Activated CD4-positive, alpha-beta T cell treated with anti-CD3 and anti-CD28 coated beads for 4 hours (primary cell): ENCODE results near the gene ANK3.

ENCODE experiments used
- DNase-seq, 2 donors: peaks; one replicate each; pipeline ENCODE4 v3.0.0-alpha.2; 2020

ANK3 gene

DNA sequence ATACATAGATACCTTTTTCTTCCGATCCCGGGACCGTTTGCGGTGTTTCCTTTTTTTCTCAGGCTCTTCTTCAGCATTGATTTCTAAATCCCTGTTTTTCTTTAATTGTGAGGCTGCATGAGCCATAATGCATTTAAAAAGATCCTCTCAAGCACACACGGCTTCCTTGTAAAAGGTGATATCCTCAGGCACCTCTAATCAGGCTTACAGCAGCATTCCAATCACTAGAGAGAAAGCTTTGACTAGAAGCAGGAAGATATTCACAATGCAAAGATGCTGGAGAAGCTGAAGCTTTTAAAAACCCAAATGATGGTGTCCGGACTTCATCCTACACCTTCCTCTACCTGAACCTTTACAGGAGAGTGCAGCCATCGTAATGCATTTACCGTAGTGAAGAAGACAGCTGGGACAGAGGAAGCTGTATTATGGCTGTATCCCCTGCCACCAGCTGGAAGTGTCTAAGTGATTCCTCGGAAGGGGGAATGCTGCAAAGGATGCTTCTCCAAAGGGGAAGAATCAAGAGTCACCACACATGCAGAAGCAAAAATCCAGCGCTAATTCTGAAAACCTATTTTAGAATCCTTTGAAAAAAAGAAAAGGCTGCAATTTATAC lies at the start of gene ANK3:
Gene ANK3 (minus strand): TSS at position 463 of the 613 bp plus-strand sequence. CDS start 337 bp downstream, at position 126.
- DNase-seq, result no peak

DNA sequence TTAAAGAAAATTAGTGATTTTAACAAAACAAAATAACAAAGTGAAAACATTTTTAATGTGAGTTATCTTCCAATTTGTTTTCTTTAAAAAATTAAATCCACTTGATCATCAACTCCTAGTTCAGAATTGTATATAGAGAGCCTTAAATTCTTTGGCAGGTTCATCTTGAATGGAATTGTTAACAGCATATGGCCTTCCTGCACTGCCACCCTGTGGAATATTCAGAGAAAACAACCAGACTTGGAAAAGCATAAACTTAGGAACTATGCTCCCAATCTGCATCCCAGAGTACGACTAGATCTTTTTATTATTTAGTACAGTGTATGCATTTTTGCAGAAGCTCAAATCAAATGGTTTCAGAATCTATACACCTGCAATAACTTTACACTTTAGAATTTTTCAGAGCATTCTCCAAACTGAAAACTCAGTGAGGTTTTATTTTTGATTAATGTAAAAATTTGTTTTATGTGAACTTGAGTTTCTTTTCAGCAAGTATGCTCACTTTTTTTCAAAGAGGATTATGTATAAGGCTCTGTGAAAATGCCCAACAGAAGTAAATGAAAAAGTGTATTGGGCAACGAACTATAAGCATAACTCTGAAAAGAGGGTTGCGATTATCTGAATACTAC lies 44.9 kb upstream of the ANK3 start:
- DNase-seq, result no peak

GRCh38 chr10:60433684-60434083 lies 44.0 kb upstream of the ANK3 start:
- no peak for DNase-seq

- no peak for DNase-seq
Measured at GRCh38 chr10:60430836-60431597, 41.3 kb upstream of the ANK3 start.

DNA sequence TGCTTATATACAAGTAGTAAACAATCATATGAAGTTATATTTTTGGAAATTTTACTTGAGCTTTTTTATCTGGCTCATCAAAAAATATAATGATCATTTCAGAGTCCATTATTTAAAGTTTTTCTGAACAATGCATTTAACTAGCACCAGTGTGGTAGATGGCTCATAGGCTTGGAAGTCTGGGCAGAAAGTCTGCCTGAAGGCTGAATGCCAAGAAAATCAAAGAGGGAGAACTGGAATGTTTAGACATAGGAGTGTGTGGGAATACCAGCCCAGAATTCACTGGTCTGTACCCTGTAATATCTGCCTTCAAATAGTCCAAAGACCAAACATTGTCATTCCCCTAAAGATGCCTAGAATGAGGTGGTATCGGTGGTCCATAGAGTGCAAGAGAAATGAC lies 40.3 kb upstream of the ANK3 start:
- DNase-seq, result no peak

- DNase-seq, result no peak
Measured at GRCh38 chr10:60429084-60429849, 39.6 kb upstream of the ANK3 start.

- DNase-seq, result no peak
Measured at GRCh38 chr10:60428387-60428737, 38.7 kb upstream of the ANK3 start.

- DNase-seq, result no peak
Measured at GRCh38 chr10:60427709-60428386, 38.2 kb upstream of the ANK3 start.

DNA sequence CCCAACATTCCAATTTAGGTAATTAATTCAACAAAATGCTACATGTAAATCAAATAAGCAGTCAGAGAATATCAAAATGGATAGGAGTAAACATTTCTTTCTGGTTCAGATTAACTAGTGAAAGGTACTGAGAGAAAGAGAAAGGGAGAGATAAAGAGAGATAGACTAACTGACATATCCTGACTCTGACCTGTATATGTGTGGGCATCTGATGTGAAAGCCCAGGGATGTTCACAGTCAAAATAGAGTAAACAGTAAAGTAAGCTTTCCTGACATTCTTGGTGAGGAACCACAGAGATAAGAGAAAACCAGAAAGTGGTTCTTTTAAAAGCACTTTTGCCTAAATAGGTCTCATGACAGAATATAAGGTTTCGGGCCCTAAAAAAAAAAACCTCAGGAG lies 37.5 kb upstream of the ANK3 start:
- DNase-seq, result no peak

DNA sequence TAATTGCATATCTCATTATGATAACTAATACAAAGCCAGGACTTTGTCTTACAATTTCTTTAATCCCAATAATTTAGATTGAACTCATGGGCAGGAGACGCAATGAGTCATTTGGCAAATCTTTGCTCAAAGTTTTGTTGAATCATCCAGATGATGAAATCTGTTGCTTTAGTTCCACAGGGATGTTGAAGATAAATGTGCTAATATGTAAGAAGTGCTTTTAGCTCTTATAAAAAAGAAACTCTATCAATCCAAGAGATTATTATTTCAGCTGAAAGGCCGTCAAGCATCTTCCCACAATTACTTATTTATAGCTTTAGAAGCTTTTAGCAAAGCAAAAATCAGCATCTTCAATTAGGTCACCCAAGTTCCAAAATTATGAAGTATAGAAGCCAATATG lies 36.8 kb upstream of the ANK3 start:
- DNase-seq, result no peak

GRCh38 chr10:60425392-60426110 lies 35.9 kb upstream of the ANK3 start:
- DNase-seq, result no peak

- DNase-seq, result no peak
Measured at GRCh38 chr10:60424971-60425370, 35.3 kb upstream of the ANK3 start.

DNA sequence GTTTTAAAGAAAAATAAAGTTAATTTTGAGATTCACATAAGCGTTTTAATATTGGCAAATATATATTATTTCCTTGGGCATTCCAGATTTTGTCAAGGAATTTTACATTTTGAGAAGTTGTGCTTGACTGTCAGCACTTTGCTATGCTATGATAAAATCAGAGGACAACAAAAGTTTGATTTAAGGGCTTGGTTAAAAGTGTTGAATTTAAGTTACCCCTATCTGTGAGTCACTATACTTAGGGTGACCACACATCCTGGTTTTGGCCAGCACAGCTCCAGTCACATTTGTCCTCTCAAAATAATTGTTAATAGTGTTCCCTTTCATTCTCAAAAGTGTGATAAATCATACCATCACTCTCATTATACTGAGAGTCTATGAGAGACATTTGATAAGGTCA lies 34.2 kb upstream of the ANK3 start:
- no peak for DNase-seq

DNA sequence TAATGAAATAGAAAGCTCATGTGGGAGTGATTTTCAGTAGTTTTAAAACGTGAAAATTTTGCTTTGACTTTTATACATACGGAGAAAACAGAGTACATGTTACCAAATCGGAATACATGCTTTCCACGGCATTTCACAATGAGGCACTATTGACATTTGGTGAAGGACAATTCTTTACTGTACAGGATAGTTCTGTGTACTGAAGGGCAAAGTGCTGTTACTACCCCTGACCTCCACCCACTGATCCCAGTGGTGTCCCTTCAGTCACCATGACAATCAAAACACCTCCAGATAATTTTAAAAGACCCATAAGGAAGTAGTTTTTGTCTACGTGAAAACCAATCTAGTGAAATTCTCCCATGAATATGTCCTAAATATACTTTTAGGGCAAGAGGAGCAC lies 33.1 kb upstream of the ANK3 start:
- DNase-seq, result no peak

DNA sequence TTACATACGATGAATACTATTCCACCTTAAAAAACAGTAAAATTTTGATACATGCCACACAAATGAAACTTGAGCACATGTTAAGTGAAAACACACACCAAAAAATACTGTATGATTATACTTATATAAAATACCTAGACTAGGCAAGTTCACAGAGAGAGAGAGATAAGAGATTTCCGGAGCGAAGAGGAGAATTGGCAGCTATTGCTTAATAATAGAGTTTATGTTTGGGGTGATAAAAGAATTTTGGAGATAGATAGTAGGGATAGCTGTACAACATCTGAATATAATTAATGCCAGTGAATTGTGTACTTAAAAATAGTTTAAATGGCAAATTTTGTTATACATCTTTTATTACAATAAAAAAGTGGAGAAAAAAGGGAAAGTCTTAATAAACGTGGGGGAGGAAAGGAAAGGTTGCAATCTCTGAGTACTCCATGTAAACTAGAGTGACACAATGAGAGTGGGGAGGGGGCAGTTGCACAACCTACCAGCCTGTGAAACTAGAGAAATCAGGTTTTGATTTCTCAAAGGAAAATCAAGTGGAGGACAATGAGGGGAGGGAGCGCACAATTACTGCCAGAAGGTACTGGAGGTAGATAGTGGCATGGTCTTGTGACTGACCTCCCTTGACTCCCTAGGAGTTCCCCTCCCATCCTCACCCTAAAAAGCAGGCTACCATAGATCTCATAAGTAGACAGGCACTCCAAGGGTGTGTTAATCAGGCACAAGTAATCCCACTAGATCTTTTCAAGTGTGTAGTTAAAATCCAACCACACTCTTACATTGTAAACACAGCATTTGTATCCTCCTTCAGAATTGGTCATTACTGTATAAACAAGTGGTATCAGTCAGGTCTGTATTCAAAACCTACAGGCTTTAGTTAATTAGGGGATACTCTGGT lies 31.6 kb upstream of the ANK3 start:
- no peak for DNase-seq

DNA sequence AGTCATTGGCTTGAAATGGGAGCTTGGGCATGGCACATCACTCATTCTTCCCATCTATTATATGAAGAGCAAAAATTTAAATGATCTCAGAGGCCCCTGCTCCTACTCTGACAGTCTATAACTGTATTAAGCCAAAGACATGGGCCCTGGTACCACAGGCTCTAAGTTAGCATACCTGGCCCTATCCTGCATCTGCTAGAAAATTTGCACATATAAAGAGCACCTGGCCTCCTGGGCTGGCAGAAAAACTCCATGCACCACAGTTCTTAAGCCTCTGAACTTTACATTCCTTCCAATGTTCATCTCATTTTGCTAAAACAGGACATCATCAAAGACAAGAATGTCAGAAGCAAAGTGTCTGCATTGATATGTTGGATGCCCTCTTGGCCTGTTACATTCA lies 29.6 kb upstream of the ANK3 start:
- DNase-seq, result no peak

DNA sequence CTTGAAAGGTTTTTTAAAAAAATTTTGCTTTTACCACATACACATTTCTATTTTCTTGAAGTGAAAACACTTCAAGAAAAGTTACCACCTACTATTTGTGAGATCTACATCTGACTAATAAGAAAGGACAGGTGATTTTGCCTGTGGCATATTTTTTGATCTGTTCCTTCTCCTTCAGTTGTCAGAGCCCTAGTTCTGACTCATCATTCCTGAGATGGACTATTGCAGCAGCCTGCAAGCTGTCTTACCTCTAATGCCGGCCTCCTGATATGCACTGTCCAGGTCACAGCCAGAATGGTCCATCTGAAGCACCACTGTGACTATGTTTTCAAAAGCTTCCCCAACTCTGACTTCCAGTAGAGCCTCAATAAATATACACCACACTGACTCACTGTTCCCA lies 28.2 kb upstream of the ANK3 start:
- no peak for DNase-seq

DNA sequence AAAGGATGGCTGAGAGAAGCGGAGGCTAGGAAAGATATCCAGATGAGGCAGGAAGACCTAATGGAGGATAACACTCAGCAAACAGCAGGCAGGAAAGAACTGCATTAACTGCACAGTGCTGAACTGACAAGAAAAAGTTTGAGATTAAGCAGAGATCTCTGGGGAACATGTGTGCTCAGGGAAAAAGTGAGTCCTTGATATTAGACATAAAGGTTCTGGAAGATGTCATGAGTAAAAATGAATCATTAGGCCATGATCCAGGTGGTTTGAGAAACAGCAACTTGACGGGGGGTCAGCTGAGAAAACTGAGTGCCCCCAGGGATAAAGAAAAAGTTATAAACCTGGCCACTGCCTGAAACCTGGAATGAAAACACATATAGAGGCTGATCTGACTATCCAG lies 27.3 kb upstream of the ANK3 start:
- DNase-seq, result no peak

- no peak for DNase-seq
Measured at GRCh38 chr10:60414877-60415585, 25.4 kb upstream of the ANK3 start.

GRCh38 chr10:60414111-60414510 lies 24.4 kb upstream of the ANK3 start:
- no peak for DNase-seq
